Measurements from ENCODE around the gene SUMO3. TPM values are rescaled to one million over a fixed set of nuclear protein-coding genes. Genes with fewer than 3 reads are reported as not detected.
A peak's percentile ranks its signal among the peaks of the same experiment; 100 is the strongest.

Gene SUMO3
- total and polyA plus RNA-seq, 7 experiments from 2014 or later = 46.9 to 91.7 (median 76.5) TPM

DNA sequence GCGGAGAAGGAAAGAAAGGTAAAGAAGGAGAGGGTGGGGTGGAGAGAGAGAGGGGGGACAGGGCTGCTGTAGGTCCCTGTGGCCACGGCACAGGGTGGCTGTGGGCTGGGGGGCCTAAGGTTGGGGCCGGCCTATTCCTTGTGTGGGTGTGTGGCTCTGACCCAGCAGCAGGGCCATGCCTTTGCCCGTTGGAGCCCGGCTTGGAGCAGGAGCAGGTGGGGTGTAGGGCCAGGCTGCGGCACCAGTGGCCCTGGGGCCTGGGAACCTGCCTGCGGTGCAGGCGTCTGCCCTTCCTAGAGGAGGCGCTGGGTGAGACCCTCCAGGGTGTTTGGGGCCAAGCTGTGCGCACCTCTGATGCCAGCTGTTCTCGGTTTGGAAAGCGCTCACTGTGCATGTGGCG, 19.7 kb upstream of the SUMO3 start:
- H3K36me3 ChIP-seq (ENCODE audit: control insufficient read depth in 2 of 3, insufficient read depth in 3 of 3, low read length in 3 of 3) = no peaks in the 10 kb centered on the region
- no peaks in the 10 kb centered on the region for H3K4me1 ChIP-seq (ENCODE audit: control insufficient read depth in 2 of 2, insufficient read depth in 2 of 2, low read length in 2 of 2)
- no peaks in the 10 kb centered on the region for H3K27me3 ChIP-seq (ENCODE audit: control insufficient read depth in 2 of 2, insufficient read depth in 2 of 2, low read length in 2 of 2)
- no peaks in the 10 kb centered on the region for H3K36me3 Mint-ChIP-seq
- H3K4me3 Mint-ChIP-seq = no peak overlapping the region
- no peaks in the 10 kb centered on the region for H3K9me3 ChIP-seq (ENCODE audit: control insufficient read depth in 2 of 3, low read length in 3 of 3)
- no peak overlapping the region for H3K4me3 ChIP-seq (ENCODE audit: low read length)
- ChIA-PET CTCF (no interaction called here), POLR2A (no interaction called here)
- H3K4me1 Mint-ChIP-seq = no peaks in the 10 kb centered on the region
- no peaks in the 10 kb centered on the region for H3K27me3 Mint-ChIP-seq
- H3K27ac Mint-ChIP-seq = no peak overlapping the region
- no peak overlapping the region for H3K27ac ChIP-seq (ENCODE audit: low read depth, low read length)
- H3K9me3 Mint-ChIP-seq = peaks cover 0 to 2% (median 0%) of the 10 kb centered on the region in 11 donors
- ATAC-seq (no peak), DNase-seq (no peak)
- intact Hi-C loops (cut with micrococcal nuclease) = no loop called here

DNA sequence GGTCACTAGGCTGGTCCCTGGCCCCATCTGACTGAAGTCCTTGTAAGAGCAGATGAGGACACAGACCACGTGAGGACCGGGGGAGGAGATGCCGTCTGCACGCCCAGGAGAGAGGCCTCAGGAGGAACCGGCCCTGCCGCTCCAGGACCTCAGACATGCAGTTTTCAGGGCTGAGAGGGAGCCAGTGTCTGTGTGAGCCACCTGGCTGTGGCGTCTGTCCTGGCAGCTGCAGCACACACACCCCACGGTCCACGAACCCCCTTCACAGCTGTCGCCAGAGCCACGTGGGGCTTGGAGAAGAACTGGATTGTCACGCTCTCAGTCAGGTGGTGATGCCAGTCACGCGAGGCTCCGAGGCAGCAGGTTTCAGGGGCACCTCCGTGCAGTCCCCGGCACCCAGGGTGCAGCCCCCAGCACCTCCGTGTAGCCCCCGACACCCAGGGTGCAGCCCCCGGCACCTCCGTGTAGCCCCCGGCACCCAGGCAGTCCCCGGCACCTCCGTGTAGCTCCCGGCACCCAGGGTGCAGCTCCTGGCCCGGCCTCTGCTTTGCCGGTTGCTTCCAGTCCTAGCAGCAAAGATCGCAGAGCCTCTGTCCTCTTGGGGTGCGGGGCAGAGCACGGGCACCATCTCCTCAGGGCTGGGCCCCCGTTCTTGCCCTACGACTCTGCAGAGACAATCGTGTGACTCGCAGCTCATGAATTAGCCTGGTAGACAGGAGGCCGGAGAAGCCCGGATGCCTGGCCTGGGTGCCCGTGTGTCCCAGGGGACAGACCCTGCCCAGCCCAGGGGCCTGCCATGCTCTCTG, 19.0 kb upstream of the SUMO3 start:
- no peaks in the 10 kb centered on the region for H3K27me3 Mint-ChIP-seq
- Histone ChIP-seq H3K36me3 (ENCODE audit: control insufficient read depth in 2 of 3, insufficient read depth in 3 of 3, low read length in 3 of 3) (no peaks in the 10 kb centered on the region), H3K27me3 (ENCODE audit: control insufficient read depth in 2 of 2, insufficient read depth in 2 of 2, low read length in 2 of 2) (no peaks in the 10 kb centered on the region), H3K27ac (ENCODE audit: low read depth, low read length) (no peak overlapping the region), H3K4me3 (ENCODE audit: low read length) (no peak overlapping the region), H3K4me1 (ENCODE audit: control insufficient read depth in 2 of 2, insufficient read depth in 2 of 2, low read length in 2 of 2) (no peaks in the 10 kb centered on the region), H3K9me3 (ENCODE audit: control insufficient read depth in 2 of 3, low read length in 3 of 3) (no peaks in the 10 kb centered on the region)
- no peak for DNase-seq
- ATAC-seq = no peak
- intact Hi-C loops (cut with micrococcal nuclease) = no loop called here
- H3K4me1 Mint-ChIP-seq = no peaks in the 10 kb centered on the region
- H3K9me3 Mint-ChIP-seq = no peaks in the 10 kb centered on the region
- ChIA-PET POLR2A (no interaction called here), CTCF (no interaction called here)
- no peak overlapping the region for H3K27ac Mint-ChIP-seq
- no peak overlapping the region for H3K4me3 Mint-ChIP-seq
- no peaks in the 10 kb centered on the region for H3K36me3 Mint-ChIP-seq

DNA sequence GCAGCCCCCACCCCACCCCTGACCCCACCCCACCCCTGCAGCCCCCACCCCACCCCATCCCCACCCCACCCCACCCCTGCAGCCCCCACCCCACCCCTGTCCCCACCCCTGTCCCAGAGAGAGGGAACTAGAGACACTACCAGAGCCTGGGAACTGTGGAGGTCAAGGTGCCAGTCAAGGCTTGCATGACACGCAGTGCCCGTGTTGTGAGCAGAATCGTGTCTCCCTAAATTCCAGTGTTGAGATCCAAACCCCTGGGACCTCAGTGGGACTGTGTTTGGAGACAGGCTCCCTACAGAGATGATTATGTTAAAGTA, 18.4 kb upstream of the SUMO3 start:
- DNase-seq (no peak), ATAC-seq (no peak)
- H3K27ac ChIP-seq (ENCODE audit: low read depth, low read length) = no peak overlapping the region
- intact Hi-C loops (cut with micrococcal nuclease) = no loop called here
- POLR2A ChIA-PET = no interaction called here
- CTCF ChIA-PET = no interaction called here
- H3K4me1 ChIP-seq (ENCODE audit: control insufficient read depth in 2 of 2, insufficient read depth in 2 of 2, low read length in 2 of 2) = peaks cover 0 to 3% of the 10 kb centered on the region in 2 donors
- Mint-ChIP-seq H3K4me1 (peaks cover 2 to 4% (median 4%) of the 10 kb centered on the region in 7 donors), H3K4me3 (no peak overlapping the region), H3K27ac (no peak overlapping the region), H3K9me3 (no peaks in the 10 kb centered on the region), H3K27me3 (no peaks in the 10 kb centered on the region), H3K36me3 (no peaks in the 10 kb centered on the region)
- no peaks in the 10 kb centered on the region for H3K36me3 ChIP-seq (ENCODE audit: control insufficient read depth in 2 of 3, insufficient read depth in 3 of 3, low read length in 3 of 3)
- H3K4me3 ChIP-seq (ENCODE audit: low read length) = no peak overlapping the region
- H3K9me3 ChIP-seq (ENCODE audit: control insufficient read depth in 2 of 3, low read length in 3 of 3) = no peaks in the 10 kb centered on the region
- no peaks in the 10 kb centered on the region for H3K27me3 ChIP-seq (ENCODE audit: control insufficient read depth in 2 of 2, insufficient read depth in 2 of 2, low read length in 2 of 2)

DNA sequence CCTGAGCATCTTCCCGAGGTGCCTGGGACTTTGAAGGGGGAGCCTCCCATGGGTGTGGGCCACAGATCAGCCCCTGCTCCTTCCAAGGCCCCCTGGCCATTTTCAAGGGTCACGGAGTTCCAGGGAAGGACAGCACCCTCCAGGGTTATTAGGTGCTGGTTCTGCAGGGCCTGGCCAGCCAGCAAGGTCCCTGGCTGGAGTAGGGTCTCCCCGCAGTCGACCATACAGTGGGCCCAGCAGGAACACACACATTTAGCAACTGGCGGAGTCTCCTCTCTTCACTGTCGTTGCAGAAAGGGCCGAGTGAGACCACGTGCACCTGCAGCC, 17.7 kb upstream of the SUMO3 start:
- Histone ChIP-seq H3K27ac (ENCODE audit: low read depth, low read length) (no peak overlapping the region), H3K36me3 (ENCODE audit: control insufficient read depth in 2 of 3, insufficient read depth in 3 of 3, low read length in 3 of 3) (no peaks in the 10 kb centered on the region), H3K9me3 (ENCODE audit: control insufficient read depth in 2 of 3, low read length in 3 of 3) (no peaks in the 10 kb centered on the region), H3K4me1 (ENCODE audit: control insufficient read depth in 2 of 2, insufficient read depth in 2 of 2, low read length in 2 of 2) (peaks cover 0 to 5% of the 10 kb centered on the region in 2 donors), H3K27me3 (ENCODE audit: control insufficient read depth in 2 of 2, insufficient read depth in 2 of 2, low read length in 2 of 2) (no peaks in the 10 kb centered on the region), H3K4me3 (ENCODE audit: low read length) (no peak overlapping the region)
- Mint-ChIP-seq H3K9me3 (no peaks in the 10 kb centered on the region), H3K36me3 (no peaks in the 10 kb centered on the region), H3K4me3 (no peak overlapping the region), H3K4me1 (peaks cover 6 to 11% (median 10%) of the 10 kb centered on the region in 7 donors), H3K27ac (no peak overlapping the region), H3K27me3 (no peaks in the 10 kb centered on the region)
- ChIA-PET CTCF (no interaction called here), POLR2A (no interaction called here)
- intact Hi-C loops (cut with micrococcal nuclease) = no loop called here
- DNase-seq (no peak), ATAC-seq (no peak)

DNA sequence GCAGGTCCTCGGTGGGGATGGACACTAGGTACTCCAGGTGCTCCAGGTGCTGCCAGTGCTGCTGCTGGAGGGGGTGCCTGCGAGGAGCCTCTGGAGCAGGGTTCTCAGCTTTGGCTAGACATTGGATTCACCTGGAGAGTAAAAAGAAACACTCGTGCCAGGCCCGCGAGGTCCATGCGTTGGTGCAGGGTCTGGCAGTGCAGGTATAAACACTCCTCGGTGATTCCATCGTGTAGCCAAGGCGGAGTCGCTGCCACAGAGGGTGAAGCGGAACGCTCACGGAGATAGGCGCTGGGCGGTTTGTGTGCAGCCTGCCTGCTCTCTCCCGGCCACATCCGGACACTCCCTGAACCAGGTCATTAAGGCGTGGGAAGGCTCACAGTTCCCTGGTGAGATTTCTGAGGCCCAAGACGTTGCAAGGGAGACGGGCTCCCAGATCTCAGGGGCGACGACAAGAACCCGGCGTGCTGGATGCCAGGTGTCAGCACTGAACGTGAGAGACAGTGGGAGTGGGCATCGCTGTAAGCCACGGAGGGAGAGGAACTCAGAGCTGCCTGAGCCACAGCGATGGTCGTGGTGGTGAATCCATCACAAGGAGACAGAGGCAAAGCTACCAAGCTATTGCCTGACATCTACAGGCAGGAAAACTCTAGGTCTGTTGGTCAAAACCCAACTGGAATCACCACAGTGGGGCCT, 17.2 kb upstream of the SUMO3 start:
- Histone ChIP-seq H3K27me3 (ENCODE audit: control insufficient read depth in 2 of 2, insufficient read depth in 2 of 2, low read length in 2 of 2) (no peaks in the 10 kb centered on the region), H3K27ac (ENCODE audit: low read depth, low read length) (no peak overlapping the region), H3K9me3 (ENCODE audit: control insufficient read depth in 2 of 3, low read length in 3 of 3) (no peaks in the 10 kb centered on the region), H3K36me3 (ENCODE audit: control insufficient read depth in 2 of 3, insufficient read depth in 3 of 3, low read length in 3 of 3) (no peaks in the 10 kb centered on the region), H3K4me1 (ENCODE audit: control insufficient read depth in 2 of 2, insufficient read depth in 2 of 2, low read length in 2 of 2) (peaks cover 0 to 5% of the 10 kb centered on the region in 2 donors), H3K4me3 (ENCODE audit: low read length) (no peak overlapping the region)
- DNase-seq = no peak
- no peak overlapping the region for H3K27ac Mint-ChIP-seq
- peaks cover 0 to 2% (median 0%) of the 10 kb centered on the region in 11 donors for H3K9me3 Mint-ChIP-seq
- H3K36me3 Mint-ChIP-seq = peaks cover 0 to 2% (median 0%) of the 10 kb centered on the region in 5 donors
- H3K27me3 Mint-ChIP-seq = no peaks in the 10 kb centered on the region
- H3K4me1 Mint-ChIP-seq = peaks cover 6 to 16% (median 12%) of the 10 kb centered on the region in 7 donors
- POLR2A ChIA-PET = no interaction called here
- CTCF ChIA-PET = interaction anchor here (0.5 kb wide), 1 partner anchor 113 kb away, joined by 3 read pairs; no protein-coding TSS in a partner anchor
- intact Hi-C loops (cut with micrococcal nuclease) = no loop called here
- ATAC-seq = no peak
- H3K4me3 Mint-ChIP-seq = no peak overlapping the region

DNA sequence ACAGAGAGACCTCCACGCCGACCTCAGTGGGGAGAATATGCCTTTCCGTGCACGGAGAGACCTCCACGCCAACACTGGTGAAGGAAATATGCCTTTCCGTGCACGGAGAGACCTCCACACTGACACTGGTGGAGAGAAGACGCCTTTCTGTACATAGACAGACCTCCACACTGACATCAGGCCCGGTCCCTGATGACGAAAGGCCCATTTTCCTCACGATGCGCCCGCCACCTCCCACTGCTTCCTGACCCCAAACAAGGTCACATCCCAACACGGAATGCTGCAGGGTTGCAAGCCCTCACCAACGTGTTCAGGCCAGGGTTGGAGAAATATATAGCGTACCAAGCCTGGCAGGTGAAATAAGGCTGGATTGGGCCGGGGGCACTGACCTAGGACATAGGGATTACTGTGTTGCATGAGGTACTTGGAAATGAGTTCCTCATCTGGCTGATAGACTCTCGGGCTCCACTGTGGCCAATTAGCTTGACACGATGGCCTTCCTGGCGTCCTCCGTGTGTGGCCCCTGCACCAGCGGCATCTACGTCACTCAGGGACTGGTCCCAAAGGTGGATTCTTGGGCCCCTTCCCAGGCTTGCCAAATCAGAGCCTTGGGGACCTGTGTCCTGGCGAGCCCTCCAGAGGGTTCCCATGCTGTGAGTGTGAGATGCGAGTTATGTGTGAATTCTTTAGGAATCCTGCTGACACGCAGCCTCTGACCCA, 16.5 kb upstream of the SUMO3 start:
- H3K27ac ChIP-seq (ENCODE audit: low read depth, low read length) = no peak overlapping the region
- CTCF ChIA-PET = no interaction called here
- no peak overlapping the region for H3K4me3 ChIP-seq (ENCODE audit: low read length)
- Mint-ChIP-seq H3K4me1 (peaks cover 6 to 24% (median 12%) of the 10 kb centered on the region in 7 donors), H3K27ac (peak overlapping the region in 1 of 9 donors; percentile 51), H3K27me3 (no peaks in the 10 kb centered on the region), H3K4me3 (no peak overlapping the region), H3K9me3 (peaks cover 0 to 4% (median 0%) of the 10 kb centered on the region in 11 donors), H3K36me3 (peaks cover 0 to 2% (median 0%) of the 10 kb centered on the region in 5 donors)
- no peaks in the 10 kb centered on the region for H3K9me3 ChIP-seq (ENCODE audit: control insufficient read depth in 2 of 3, low read length in 3 of 3)
- POLR2A ChIA-PET = no interaction called here
- no peaks in the 10 kb centered on the region for H3K27me3 ChIP-seq (ENCODE audit: control insufficient read depth in 2 of 2, insufficient read depth in 2 of 2, low read length in 2 of 2)
- ATAC-seq (no peak), DNase-seq (no peak)
- intact Hi-C loops (cut with micrococcal nuclease) = no loop called here
- H3K4me1 ChIP-seq (ENCODE audit: control insufficient read depth in 2 of 2, insufficient read depth in 2 of 2, low read length in 2 of 2) = peaks cover 0 to 5% of the 10 kb centered on the region in 2 donors
- H3K36me3 ChIP-seq (ENCODE audit: control insufficient read depth in 2 of 3, insufficient read depth in 3 of 3, low read length in 3 of 3) = no peaks in the 10 kb centered on the region

Measured in naive thymus-derived CD4-positive, alpha-beta T cell (primary cell).